T-helper 1 cell treated with Interleukin-12 subunit alpha and Interleukin-12 subunit beta and Interleukin-4 antibody, amounts not matched to agents 30 μg/mL and 1 μg/mL, for 36 hours (primary cell): Measurements from ENCODE around the gene GEMIN4.

Experiments
- H3K27ac Mint-ChIP-seq: one replicate; pipeline ENCODE4 v1.8.0; 2021; ENCODE audit warnings: mild to moderate bottlenecking, mixed read lengths
- H3K27me3 Mint-ChIP-seq: one replicate; pipeline ENCODE4 v1.8.0; 2021; ENCODE audit warnings: low read depth, mixed read lengths
- H3K36me3 Mint-ChIP-seq: one replicate; pipeline ENCODE4 v1.8.0; 2021; ENCODE audit warnings: low read depth, mixed read lengths
- H3K4me1 Mint-ChIP-seq: one replicate; pipeline ENCODE4 v1.8.0; 2021; ENCODE audit warnings: low read depth, mixed read lengths
- H3K4me3 Mint-ChIP-seq: one replicate; pipeline ENCODE4 v1.8.0; 2021; ENCODE audit warnings: mild to moderate bottlenecking, moderate library complexity, mixed read lengths
- H3K9me3 Mint-ChIP-seq: one replicate; pipeline ENCODE4 v1.8.0; 2021; ENCODE audit warnings: mixed read lengths

The GEMIN4 gene

DNA sequence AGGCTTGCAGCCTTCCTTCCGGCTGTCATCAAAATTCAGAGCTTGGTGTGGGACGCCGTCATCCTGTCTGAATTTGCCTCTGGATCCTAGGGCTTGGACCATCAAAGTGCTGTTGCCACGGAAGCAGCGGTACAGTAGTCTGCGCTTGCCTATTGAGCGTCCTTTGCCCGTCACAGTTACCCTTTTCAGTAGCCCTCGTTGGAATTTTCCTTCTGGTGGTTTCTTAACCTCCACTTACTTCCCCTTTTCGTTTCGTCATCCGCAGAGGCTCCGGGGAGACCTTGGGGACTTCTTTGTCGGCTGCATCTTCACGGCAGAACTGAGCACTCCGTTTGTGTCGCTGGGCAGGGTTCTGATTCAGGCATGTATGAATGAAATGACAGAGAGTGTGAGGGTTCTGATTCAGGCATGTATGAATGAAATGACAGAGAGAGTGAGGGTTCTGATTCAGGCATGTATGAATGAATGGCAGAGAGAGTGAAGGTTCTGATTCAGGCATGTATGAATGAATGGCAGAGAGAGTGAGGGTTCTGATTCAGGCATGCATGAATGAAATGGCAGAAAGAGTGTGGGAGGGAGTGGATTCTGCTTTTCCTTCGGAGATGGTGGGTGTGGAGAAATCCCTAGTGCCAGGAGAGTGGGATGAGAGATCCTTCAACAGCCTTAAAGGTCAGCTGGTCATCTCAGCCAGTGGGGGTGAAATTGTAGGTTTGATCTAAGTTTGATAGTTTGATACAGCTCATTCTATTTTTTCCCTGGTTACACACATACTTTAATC lies 11.6 kb downstream of the GEMIN4 start:
- H3K4me3 Mint-ChIP-seq = peak overlapping the region; percentile 46
- peaks cover 35% of the 10 kb centered on the region for H3K36me3 Mint-ChIP-seq
- H3K4me1 Mint-ChIP-seq = peaks cover 8% of the 10 kb centered on the region

DNA sequence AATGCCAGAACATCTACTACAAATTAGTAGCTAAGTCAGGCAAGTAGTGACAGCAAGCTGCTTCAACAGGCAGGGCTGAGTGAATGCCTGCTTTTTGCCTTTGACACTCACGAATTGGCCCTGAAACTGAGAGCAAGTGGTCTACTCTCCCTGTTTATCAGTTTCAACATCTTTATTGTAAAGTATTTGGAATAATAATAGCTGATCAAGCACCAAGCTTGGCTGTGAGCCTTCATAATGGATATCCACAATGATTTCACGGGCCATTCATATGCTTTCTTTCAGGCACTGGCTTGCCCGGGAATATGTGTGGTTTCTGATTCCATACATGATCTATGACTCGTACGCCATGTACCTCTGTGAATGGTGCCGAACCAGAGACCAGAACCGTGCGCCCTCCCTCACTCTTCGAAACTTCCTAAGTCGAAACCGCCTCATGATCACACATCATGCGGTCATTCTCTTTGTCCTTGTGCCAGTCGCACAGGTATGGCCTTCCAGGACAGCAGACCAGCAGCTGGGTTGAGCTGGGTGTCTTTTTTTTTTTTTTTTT lies 14.4 kb downstream of the GEMIN4 start:
- Mint-ChIP-seq H3K36me3 (peaks cover 29% of the 10 kb centered on the region), H3K4me1 (peaks cover 21% of the 10 kb centered on the region), H3K9me3 (no peaks in the 10 kb centered on the region), H3K4me3 (no peak overlapping the region), H3K27me3 (no peaks in the 10 kb centered on the region), H3K27ac (no peak overlapping the region)

More for the DNA sequence above, 11.6 kb downstream of the GEMIN4 start:
- H3K27ac Mint-ChIP-seq = peak overlapping the region; percentile 84
- no peaks in the 10 kb centered on the region for H3K27me3 Mint-ChIP-seq
- no peaks in the 10 kb centered on the region for H3K9me3 Mint-ChIP-seq

DNA sequence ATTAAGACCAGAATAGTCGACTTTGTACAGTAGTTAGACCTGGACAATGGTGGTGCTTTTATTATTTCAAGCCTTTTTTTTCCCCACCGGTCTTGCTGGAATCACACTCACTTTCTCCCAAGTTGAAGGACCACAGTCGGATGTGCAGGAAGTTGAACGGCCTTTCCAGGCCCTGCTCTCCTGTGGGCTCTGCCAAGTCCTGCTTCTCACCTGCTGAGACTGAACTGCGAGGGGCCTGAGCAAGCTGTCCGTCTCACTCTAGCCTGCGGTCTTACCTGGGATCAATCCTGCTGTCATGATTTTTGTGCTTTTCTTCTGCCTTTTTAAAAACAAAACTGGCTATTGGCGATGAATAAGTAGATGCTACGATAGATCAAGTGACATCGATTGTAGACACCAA lies 18.3 kb downstream of the GEMIN4 start:
- no peaks in the 10 kb centered on the region for H3K9me3 Mint-ChIP-seq
- peaks cover 3% of the 10 kb centered on the region for H3K27me3 Mint-ChIP-seq
- peaks cover 18% of the 10 kb centered on the region for H3K4me1 Mint-ChIP-seq
- peaks cover 16% of the 10 kb centered on the region for H3K36me3 Mint-ChIP-seq
- H3K27ac Mint-ChIP-seq = peak overlapping the region; percentile 56
- peak overlapping the region; percentile 89 for H3K4me3 Mint-ChIP-seq

DNA sequence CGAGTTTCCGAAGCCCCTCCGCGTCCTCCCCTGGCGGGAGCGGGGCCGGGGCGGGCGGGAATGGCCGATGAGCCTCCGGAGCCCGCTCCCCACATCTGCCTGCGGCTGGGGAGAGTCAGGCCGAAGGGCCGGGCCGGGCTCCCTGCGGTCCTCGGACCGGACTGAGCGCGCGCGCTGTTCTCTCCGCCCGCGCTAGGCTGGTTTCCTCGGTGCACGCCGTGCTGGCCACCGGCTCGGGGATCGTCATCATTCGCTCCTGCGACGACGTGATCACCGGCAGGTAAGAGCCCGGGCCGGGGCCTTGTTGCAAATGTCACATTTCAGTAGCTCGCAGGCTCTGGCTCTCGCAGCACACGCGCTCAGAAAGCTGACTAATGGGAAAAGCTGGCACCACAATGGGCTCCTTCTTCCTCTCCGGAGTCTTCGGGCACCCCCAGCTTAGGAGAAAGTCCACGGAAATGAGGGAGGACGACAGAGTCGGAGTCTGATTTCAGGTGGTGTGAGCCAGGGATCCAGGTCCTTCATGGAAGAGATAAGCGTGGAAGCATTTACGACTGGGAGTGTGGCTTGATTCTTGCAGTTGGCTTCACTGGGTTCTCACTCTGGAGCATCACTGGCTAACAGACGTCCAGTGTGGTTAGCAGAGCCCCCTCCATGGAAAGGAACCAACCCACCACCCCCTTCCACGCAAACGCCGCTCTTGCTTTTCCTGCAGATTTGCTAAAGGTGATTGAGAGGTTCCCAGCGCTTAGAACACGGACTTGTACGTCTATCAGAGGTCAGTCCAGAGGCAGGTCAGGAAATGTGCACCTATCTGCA lies 19.0 kb downstream of the GEMIN4 start:
- Mint-ChIP-seq H3K27ac (peak overlapping the region; percentile 84), H3K4me1 (peaks cover 18% of the 10 kb centered on the region), H3K27me3 (peaks cover 3% of the 10 kb centered on the region), H3K9me3 (no peaks in the 10 kb centered on the region), H3K36me3 (peaks cover 11% of the 10 kb centered on the region), H3K4me3 (peak overlapping the region; percentile 89)

DNA sequence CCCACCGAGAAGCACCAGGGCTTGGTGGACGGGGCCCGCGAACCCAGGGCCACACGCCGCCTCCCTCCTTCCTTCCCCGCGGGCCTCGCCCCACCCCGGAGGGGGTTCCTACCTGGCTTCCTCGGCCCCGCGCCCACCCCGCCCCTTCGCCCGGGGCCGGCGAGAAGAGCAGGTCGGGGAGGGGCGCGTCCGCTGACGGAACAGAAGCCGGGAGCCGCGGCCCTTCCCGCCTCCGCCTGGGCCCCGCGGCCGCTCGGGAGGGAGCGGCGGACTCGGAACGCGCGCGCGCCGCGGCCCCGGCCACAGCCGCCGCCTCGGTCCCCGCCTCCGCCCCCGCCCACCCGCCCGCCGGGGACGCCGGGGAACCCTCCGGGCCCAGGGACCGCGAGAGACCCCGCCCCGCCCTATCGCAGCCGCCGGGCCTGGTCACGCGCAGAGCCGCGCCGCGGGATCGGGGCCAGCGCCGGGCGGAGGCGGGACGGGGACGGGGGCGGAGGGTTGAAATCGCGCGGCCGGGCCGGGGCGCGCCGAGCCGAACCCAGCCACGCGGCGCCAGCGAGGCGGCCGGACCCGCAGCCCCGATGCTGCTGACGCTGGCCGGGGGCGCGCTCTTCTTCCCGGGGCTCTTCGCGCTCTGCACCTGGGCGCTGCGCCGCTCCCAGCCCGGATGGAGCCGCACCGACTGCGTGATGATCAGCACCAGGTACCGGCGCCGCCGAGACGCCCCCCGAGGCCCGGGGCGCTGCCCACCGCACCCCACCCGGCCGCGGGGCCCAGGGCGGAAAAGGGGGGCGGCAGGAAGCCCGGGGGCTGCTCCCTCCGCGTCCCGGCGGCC lies 19.8 kb downstream of the GEMIN4 start, which contains the start of gene TLCD3A:
TLCD3A (plus strand) TSS at position 530 of the 835 bp plus-strand sequence; CDS start at position 582, 52 bp downstream.
- Mint-ChIP-seq H3K27ac (peak within 1 kb of the TSS; percentile 84), H3K36me3 (peaks cover 9% of the 10 kb centered on the region), H3K27me3 (peaks cover 3% of the 10 kb centered on the region), H3K4me3 (peak within 1 kb of the TSS; percentile 89), H3K9me3 (no peaks in the 10 kb centered on the region), H3K4me1 (peaks cover 18% of the 10 kb centered on the region)

DNA sequence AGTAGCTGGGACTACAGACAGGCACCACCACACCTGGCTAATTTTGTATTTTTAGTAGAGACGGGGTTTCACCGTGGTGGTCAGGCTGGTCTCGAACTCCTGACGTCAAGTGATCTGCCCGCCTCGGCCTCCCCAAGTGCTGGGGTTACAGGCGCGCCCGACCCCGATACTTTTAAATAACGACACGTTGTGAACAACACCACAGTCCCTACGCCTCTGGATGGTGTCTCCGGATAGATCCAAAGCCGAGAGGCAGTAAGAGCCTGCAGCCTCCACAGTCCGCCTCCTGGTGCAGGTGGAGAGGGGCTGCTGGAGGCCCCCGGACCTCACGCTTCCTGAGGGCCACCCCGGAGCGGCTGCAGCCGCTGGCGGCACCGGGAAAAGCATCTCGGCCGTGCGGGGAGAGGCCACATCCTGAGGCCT lies 20.4 kb downstream of the GEMIN4 start:
- peak overlapping the region; percentile 71 for H3K4me3 Mint-ChIP-seq
- H3K4me1 Mint-ChIP-seq = peaks cover 18% of the 10 kb centered on the region
- H3K36me3 Mint-ChIP-seq = peaks cover 9% of the 10 kb centered on the region
- no peak overlapping the region for H3K27ac Mint-ChIP-seq
- H3K9me3 Mint-ChIP-seq = no peaks in the 10 kb centered on the region
- H3K27me3 Mint-ChIP-seq = peaks cover 3% of the 10 kb centered on the region

DNA sequence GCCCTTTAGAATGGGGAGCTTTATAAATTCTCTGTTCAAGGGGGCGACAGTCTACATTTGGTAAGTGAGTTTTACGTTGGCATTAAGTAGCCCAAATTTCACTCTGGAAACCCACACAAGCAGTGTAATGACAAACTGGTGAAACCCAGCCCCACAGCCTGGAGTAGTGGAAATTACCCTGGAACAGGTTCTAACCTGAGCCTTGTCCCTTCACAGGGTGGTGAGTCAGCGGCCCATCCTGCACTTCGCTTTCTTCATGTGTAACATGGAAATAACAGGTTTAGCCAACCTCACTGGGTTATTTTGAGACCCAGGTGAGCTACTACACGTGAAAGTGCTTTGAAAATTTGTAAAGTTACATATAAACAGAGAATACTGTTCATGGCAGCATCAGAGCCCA lies 23.2 kb downstream of the GEMIN4 start:
- Mint-ChIP-seq H3K4me1 (peaks cover 15% of the 10 kb centered on the region), H3K27me3 (peaks cover 3% of the 10 kb centered on the region), H3K27ac (no peak overlapping the region), H3K36me3 (peaks cover 2% of the 10 kb centered on the region), H3K4me3 (no peak overlapping the region), H3K9me3 (no peaks in the 10 kb centered on the region)

DNA sequence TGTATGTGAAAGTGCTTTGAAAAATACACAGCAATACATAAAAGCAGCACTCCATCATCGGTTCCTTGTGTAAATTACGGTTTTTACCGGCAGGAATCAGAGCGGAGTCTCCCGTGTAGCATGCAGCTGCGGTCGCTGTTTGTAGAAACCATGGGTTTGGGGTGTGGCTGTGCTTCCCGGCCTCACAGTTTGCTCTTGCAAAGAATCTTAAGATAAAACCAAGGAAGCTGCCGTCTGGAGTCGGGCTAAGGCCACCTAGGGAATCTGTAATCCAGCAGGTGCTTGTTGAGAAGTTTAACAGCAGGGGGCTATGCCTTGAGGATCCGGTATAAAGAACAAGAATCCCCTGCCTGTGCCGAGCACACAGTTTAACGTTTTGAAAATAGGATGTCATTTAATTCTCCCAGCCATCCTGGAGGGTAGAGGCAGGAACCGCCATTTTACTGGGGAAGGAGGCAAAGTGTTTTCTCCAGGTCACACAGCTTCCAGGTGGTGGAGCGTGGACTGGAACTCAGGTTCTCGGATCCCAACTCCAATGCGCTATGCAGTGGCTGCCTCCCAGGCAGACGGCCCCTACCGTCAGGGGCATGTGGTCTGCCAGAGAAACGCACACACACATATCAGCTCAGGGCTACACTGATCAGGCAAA lies 25.7 kb downstream of the GEMIN4 start:
- Mint-ChIP-seq H3K9me3 (no peaks in the 10 kb centered on the region), H3K4me3 (no peak overlapping the region), H3K36me3 (peaks cover 2% of the 10 kb centered on the region), H3K27me3 (peaks cover 3% of the 10 kb centered on the region), H3K27ac (no peak overlapping the region), H3K4me1 (peaks cover 3% of the 10 kb centered on the region)

DNA sequence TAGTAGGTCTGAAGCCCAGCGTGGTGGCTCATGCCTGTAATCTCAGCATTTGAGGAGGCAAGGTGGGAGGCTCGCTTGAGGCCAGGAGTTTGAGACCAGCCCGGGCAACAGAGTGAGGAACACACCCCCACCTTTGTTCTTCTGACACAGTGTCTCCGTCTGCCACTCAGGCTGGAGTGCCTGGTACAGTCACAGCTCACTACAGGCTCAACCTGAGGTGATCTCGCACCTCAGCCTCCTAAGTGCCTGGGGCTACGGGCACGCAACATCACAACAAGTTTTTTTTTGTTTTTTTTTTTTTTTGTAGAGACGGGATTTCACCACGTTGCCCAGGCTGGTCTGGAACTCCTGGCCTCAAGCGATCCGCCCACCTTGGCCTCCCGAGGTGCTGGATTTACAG lies 26.3 kb downstream of the GEMIN4 start:
- Mint-ChIP-seq H3K36me3 (peaks cover 2% of the 10 kb centered on the region), H3K4me1 (peaks cover 3% of the 10 kb centered on the region), H3K27ac (no peak overlapping the region), H3K27me3 (peaks cover 3% of the 10 kb centered on the region), H3K4me3 (no peak overlapping the region), H3K9me3 (no peaks in the 10 kb centered on the region)

DNA sequence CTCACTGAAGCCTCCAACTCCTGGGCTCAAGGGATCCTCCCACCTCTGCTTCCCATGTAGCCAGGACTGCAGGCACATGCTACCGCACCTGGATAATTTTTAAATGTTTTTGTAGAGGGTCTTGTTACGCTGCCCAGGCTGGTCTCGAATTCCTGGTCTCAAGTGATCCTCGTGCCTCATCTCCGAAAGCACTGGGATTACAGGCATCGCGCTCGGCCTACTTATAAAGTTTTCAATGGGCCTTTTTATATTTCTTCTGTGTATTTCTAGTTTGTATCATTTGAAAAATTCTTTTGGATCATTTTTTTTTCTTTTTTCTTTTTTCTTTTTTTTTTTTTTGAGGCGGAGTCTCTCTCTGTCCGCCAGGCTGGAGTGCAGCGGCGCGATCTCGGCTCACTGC lies 27.0 kb downstream of the GEMIN4 start:
- H3K4me3 Mint-ChIP-seq = no peak overlapping the region
- H3K4me1 Mint-ChIP-seq = no peaks in the 10 kb centered on the region
- H3K27ac Mint-ChIP-seq = no peak overlapping the region
- no peaks in the 10 kb centered on the region for H3K9me3 Mint-ChIP-seq
- H3K27me3 Mint-ChIP-seq = no peaks in the 10 kb centered on the region
- H3K36me3 Mint-ChIP-seq = no peaks in the 10 kb centered on the region

DNA sequence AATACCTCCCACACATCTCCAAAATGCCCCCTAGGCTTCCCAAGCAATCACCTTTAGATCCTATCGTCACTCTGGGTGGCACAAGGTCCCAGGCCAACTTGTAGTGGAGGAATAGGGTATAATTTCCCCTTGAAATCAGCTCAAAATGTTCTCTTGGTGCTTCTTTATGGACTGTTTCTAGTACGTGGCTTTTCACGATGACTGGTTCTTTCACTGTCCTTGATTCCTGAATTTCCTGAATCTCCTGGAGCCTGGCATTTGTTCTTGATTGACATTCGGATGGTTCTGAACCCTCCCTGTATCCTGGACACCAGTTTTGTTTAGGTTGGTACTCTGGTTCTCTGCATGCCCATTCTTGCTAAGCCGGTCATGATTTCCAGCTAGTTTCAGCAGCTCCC lies 30.5 kb downstream of the GEMIN4 start:
- H3K9me3 Mint-ChIP-seq = no peaks in the 10 kb centered on the region
- peaks cover 9% of the 10 kb centered on the region for H3K27me3 Mint-ChIP-seq
- H3K4me3 Mint-ChIP-seq = no peak overlapping the region
- no peaks in the 10 kb centered on the region for H3K4me1 Mint-ChIP-seq
- H3K36me3 Mint-ChIP-seq = no peaks in the 10 kb centered on the region
- no peak overlapping the region for H3K27ac Mint-ChIP-seq

DNA sequence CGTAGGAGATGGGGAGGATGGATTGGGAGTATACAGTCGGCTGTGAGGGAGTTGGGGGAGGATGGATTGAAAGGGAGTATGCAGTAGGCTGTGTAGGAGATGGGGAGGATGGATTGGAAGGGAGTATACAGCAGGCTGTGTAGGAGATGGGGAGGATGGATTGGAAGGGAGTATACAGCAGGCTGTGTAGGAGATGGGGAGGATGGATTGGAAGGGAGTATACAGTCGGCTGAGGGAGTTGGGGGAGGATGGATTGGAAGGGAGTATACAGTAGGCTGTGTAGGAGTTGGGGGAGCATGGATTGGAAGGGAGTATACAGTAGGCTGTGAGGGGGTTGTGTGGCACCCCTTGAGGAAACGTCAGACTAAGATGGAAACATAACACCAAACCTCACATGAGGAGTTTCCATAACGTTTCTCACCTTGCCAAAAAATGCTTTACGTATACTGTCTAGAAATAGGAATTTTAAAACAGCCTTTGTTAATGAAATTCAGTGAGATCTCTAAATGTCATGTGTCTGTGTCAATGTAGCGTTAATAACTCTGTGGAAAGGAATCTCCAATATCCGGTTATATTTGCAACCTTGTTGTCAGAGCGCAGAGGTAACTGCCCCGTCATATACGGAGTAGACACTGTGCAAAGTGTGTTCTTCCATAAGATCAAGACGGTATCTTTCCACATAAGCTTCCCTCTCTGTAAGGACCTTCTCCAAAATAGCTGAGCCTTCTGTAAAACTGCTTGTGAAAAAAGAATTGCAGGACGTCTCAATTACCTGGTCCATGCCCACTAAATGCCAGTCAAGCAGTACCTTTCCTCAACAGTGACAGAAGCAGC lies 31.1 kb downstream of the GEMIN4 start:
- Mint-ChIP-seq H3K4me3 (no peak overlapping the region), H3K27ac (no peak overlapping the region), H3K9me3 (no peaks in the 10 kb centered on the region), H3K36me3 (no peaks in the 10 kb centered on the region), H3K4me1 (no peaks in the 10 kb centered on the region), H3K27me3 (peaks cover 9% of the 10 kb centered on the region)

DNA sequence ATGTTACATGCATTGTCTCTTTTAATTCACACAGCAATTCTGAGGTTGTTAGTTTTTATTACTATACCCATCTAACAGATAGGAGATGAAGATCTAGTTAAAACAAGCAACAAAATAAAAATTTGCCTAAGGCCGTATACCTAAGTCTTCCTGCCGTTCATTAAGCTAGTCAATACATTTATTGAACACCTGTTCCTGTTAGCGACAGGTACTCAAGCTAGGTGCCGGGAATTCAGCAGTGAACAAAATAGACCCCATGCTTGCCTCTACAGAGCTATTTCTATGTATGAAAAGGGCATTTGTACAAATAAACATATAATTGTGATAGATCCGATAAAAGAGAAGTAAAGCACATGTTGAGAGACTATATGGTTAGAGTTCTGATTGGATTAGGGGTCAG lies 34.0 kb downstream of the GEMIN4 start:
- Mint-ChIP-seq H3K9me3 (no peaks in the 10 kb centered on the region), H3K27ac (no peak overlapping the region), H3K4me3 (no peak overlapping the region), H3K4me1 (peaks cover 4% of the 10 kb centered on the region), H3K36me3 (peaks cover 4% of the 10 kb centered on the region), H3K27me3 (peaks cover 9% of the 10 kb centered on the region)
